Stomach (tissue), 8 donors: ENCODE data around the gene VPS36. TPM values are rescaled to one million over a fixed set of nuclear protein-coding genes. Genes with fewer than 3 reads are reported as not detected.

Experiments
- polyA plus RNA-seq, 3 donors: library from polyadenylated mRNA; stranded (reverse); fragments of 200-250 nt; gene quantifications; one replicate each; pipeline ENCODE4 v1.2.3, GENCODE V29; 2013
- small RNA-seq, 4 donors: library from RNA; depleted of rRNA; stranded (forward); fragments of <200 nt; gene quantifications; one replicate each; pipeline ENCODE3, GENCODE V24; 2016
- total RNA-seq, 5 donors: library from RNA; depleted of rRNA; stranded (reverse); fragments of >200 nt; gene quantifications; one replicate each; pipeline versions ENCODE4 v1.1.0 to v1.2.3, GENCODE V29; 2014 to 2016
- donor health status: healthy with polysubstance abuse.
- donor health status: Bipolar disorder and iron deficiency.
- donor health status: healthy.

Gene VPS36
- total and polyA plus RNA-seq, 8 donors: 15.8 to 323 (median 38.7) TPM

Small RNA genes lying within 50 kb of the gene (small RNA-seq; reads per million reads assigned to genes)
- 0 reads per million in 4 donors for gene RNY4P24

Other genes with a start within 250 kb of the VPS36 start
- gene THSD1, start 44.5 kb downstream of the VPS36 start, total RNA-seq: 1 to 10 TPM in 2 of 5 donors, under 1 TPM in 2, not detected in 1; 0.58 to 8.4 (median 1.7) TPM
- gene THSD1, start 44.5 kb downstream of the VPS36 start, polyA plus RNA-seq: 1 to 10 TPM in 2 of 3 donors, under 1 TPM in 1; 0.12 to 2.0 (median 1.1) TPM
- gene CKAP2, start 4.8 kb upstream of the VPS36 start, total RNA-seq: 10 to 100 TPM; 11.7 to 31.6 (median 16.2) TPM
- 1 to 10 TPM; 2.3 to 5.1 (median 3.0) TPM for gene CKAP2, start 4.8 kb upstream of the VPS36 start, polyA plus RNA-seq
- 10 to 100 TPM in 1 of 5 donors, 1 to 10 TPM in 2, not detected in 2; 2.9 to 49.6 (median 5.0) TPM for gene HNRNPA1L2, start 191.8 kb upstream of the VPS36 start, total RNA-seq
- gene HNRNPA1L2, start 191.8 kb upstream of the VPS36 start, polyA plus RNA-seq: 1 to 10 TPM; 4.0 to 9.7 (median 6.3) TPM
- gene SUGT1, start 202.2 kb upstream of the VPS36 start, total RNA-seq: 10 to 100 TPM in 4 of 5 donors, 1 to 10 TPM in 1; 7.0 to 44.6 (median 23.0) TPM
- 10 to 100 TPM; 33.9 to 44.6 (median 36.0) TPM for gene SUGT1, start 202.2 kb upstream of the VPS36 start, polyA plus RNA-seq